GM19193 (cell line): ENCODE results near the gene STX18.

Experiments
- POLR2A ChIP-seq: IDR thresholded peaks from 4 replicates; pipeline ENCODE4 v1.6.1; 2011; ENCODE audit not compliant: insufficient read depth, insufficient read length; ENCODE audit errors: extremely low read depth

STX18 gene

GRCh38 chr4:4424499-4425115 is 117.2 kb downstream of the STX18 start:
- TF ChIP-seq POLR2A = no peak

GRCh38 chr4:4423706-4424498 is 117.9 kb downstream of the STX18 start:
- no peak for TF ChIP-seq POLR2A

GRCh38 chr4:4422856-4423499 is 118.9 kb downstream of the STX18 start:
- no peak for TF ChIP-seq POLR2A

GRCh38 chr4:4421356-4421755 is 120.5 kb downstream of the STX18 start:
- no peak for TF ChIP-seq POLR2A

GRCh38 chr4:4420421-4420820 is 121.4 kb downstream of the STX18 start:
- TF ChIP-seq POLR2A = no peak

- no peak for TF ChIP-seq POLR2A
Measured at GRCh38 chr4:4419896-4420295, 122.0 kb downstream of the STX18 start.

- TF ChIP-seq POLR2A = no peak
Measured at GRCh38 chr4:4418676-4419390, 123.0 kb downstream of the STX18 start.

- TF ChIP-seq POLR2A = no peak
Measured at GRCh38 chr4:4417886-4418285, 124.0 kb downstream of the STX18 start.

DNA sequence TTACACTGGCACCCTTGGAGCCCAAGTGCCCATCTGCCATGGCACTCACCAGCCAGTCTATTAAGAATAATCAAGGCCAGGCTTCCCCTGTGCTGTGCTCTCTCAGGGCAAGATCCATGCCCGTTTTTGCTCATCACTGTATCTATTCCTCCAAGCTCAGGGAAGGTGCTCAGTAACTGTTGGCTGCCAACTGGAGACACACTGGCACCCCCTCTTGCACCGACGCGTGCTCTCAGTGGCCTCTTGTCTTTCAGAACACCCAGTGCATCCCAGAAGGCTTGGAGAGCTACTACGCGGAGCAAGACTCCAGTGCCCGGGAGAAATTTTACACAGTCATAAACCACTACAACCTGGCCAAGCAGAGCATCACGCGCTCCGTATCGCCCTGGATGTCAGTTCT is 124.9 kb downstream of the STX18 start:
- TF ChIP-seq POLR2A = no peak

DNA sequence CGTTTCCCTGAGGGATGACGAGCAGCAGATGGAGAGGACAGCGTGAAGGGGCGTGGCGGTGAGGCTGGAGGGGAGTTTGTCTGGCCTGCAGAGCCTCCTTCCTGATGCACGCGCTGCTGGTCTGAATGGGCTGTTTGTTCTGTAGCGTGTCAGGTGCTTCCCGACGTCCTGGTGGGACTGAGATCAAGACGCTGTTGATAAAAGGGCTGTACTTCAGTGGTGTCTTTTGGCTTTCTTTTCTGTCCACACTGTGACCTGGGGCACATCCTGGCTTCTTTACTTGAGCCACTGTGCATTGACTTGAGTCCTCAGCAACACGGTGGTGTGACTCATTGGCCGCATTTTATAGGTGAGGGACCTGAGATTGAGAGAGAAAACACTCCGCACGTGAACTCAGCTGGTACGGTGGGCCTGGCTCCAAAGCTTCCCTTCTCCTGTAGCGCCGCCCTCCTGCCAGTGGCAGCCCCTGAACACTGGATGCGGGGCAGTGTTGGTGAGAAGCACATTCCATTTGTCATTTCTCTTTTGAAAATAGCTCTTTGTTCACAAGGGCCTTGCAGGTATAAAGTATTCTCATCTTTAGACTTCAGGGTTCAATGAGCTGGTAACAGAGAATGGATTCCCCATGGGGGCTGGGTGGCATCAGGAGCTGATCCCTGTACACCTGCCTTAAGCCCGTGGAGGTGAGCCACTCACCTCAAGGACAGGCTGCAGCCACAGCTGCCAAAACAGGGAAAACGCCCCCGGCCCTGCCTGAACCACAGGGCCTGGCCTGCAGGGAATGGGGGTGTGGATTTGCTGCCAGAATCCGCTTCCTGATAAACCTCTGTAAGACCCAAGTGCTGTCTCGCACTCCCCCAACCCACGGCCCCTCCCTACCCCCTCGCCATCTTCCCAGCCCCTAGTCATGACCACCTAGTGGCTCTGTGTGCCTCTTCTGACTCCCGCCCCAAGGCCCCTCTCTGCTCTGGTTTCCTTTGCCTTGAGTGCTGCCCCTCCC is 125.7 kb downstream of the STX18 start:
- TF ChIP-seq POLR2A = no peak

- TF ChIP-seq POLR2A = no peak
Measured at GRCh38 chr4:4415107-4415805, 126.6 kb downstream of the STX18 start.

DNA sequence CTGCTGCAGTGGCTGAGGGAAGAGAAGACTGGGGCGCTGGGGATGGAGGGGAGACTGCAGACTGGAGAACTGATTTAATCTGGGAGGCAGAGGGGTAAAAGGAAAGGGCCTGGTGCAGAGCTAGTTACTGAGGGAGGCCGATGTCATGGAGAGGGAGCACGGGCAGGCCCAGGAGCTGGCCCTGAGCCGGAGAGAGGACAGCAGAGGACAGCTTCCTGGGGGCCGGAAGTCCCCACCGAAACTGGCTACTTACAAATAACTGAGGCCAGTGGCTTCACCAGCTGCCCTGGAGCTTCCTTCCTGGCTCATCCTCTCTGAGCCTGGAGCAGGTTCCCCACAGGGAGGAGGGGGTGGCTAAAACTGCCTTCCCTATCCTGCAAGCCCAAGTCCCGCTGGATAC is 128.0 kb downstream of the STX18 start:
- TF ChIP-seq POLR2A = no peak

GRCh38 chr4:4413373-4413725 is 128.5 kb downstream of the STX18 start:
- no peak for TF ChIP-seq POLR2A

DNA sequence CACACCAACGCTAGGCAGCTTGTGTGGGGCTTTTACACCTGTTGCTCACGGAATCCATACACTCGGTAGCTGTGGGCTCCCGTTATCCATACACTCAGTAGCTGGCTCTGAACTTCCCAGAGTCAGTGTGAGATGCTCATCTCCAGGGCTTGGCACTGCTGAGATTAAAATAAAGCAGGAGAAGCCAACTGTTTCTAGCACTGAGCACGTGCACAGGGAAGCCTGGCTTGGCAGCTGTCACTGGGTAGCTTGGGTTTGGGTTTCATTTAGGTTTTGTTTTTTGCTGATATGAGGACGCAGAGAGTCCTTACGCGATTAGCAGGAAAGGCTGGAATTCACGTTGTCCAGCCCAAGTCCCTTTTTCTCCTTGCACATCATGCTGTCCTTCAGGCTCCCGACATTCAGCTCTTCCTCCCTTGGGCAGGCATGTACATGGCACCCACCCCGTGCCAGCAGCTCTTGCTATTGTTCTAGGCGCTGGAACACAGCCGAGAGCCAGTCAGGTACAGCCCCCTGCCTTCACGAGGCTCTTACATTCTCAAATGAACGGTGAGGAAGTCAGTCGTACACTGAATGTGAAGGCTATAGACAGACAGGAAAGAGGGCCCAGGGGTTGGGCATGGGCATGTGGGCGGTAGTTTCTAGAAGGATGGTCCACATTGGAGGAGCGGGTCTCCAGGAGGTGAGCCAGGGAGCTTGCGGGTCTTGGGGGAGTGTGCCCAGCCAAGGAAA is 129.0 kb downstream of the STX18 start:
- TF ChIP-seq POLR2A = no peak

- TF ChIP-seq POLR2A = no peak
Measured at GRCh38 chr4:4411906-4412305, 129.9 kb downstream of the STX18 start.
